Left lung (tissue), 10 donors: ENCODE data around the gene AMBRA1. TPM values are rescaled to one million over a fixed set of nuclear protein-coding genes. Genes with fewer than 3 reads are reported as not detected.

ENCODE experiments used
- ATAC-seq: fragments of 200-7000 bp; cut with Tn5 transposase; one replicate; pipeline ENCODE4 v1.9.1; 2020; ENCODE audit warnings: moderate library complexity
- DNase-seq, 4 donors: peaks; one replicate each; pipeline ENCODE4 v3.0.0-alpha.2; 2013 to 2020
- H3K27ac ChIP-seq, 2 donors: fragments of 200-600 bp; sonication (generic) in 1 of 2; one replicate each; pipeline versions ENCODE4 v1.5.0 to v1.8.0; 2020 to 2021
- H3K27me3 ChIP-seq, 2 donors: fragments of 200-600 bp; sonication (generic) in 1 of 2; one replicate each; pipeline versions ENCODE4 v1.5.0 to v1.8.0; 2020 to 2021
- H3K36me3 ChIP-seq, 2 donors: fragments of 200-600 bp; sonication (generic) in 1 of 2; one replicate each; pipeline versions ENCODE4 v1.5.0 to v1.8.0; 2020 to 2021
- H3K4me1 ChIP-seq, 2 donors: fragments of 200-600 bp; one replicate each; pipeline ENCODE4 v1.8.0; 2021
- H3K4me3 ChIP-seq, 2 donors: fragments of 200-600 bp; sonication (generic) in 1 of 2; one replicate each; pipeline versions ENCODE4 v1.5.0 to v1.8.0; 2020 to 2021; ENCODE audit warnings: mild to moderate bottlenecking in 1 of 2
- H3K9me3 ChIP-seq, 2 donors: fragments of 200-600 bp; sonication (generic) in 1 of 2; one replicate each; pipeline versions ENCODE4 v1.5.0 to v1.8.0; 2020 to 2021
- intact Hi-C, 2 donors: fragments of 100-400 bp; cut with DNase I; formaldehyde crosslinking; loops; one replicate each; pipeline versions ENCODE4 v1.11.2 to v1.14.2; 2022
- polyA plus RNA-seq, 6 donors: library from polyadenylated mRNA; unstranded; fragments of 120-200 nt; gene quantifications; one replicate each; pipeline ENCODE4 v1.2.1, GENCODE V29; 2013; ENCODE audit not compliant: insufficient read length in 6 of 6
- total RNA-seq, 2 donors: library from RNA; stranded (reverse); fragmentation: NEBNext Ultra II Directional; extraction: Animal tissue kit (Norgen Biotek cat#: 25700); gene quantifications; one replicate each; pipeline ENCODE4 v1.2.1, GENCODE V29; 2021
- TF ChIP-seq, protein P1 (sequence below), 2 donors: fragments of 200-600 bp; sonication (generic) in 1 of 2; IDR thresholded peaks; one replicate each; pipeline versions ENCODE4 v1.5.0 to v1.8.0; 2021; ENCODE audit warnings: antibody characterized with exemption in 2 of 2
- donor health status: DM: no; HTN: yes; CAD: no.
- donor health status: DM: no; HTN: no; CAD: no.

AMBRA1 gene
- total and polyA plus RNA-seq, 8 donors, result 20.4 to 28.2 (median 23.7) TPM

DNA sequence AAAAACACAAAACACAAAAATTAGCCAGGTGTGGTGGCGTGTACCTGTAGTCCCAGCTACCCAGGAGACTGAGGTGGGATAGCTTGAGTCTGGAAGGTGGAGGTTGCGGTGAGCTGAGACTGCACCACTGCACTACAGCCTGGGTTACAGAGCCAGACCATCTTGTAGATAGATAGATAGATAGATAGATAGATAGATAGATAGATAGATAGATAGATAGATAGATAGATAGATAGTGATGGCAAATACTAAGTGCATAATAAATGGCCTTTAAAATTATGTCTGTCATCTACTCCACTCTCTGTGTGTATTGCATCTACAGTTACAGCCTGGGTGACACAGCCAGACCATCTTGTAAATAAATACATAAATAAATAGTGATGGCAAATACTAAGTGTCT, 146.3 kb downstream of the AMBRA1 start:
- DNase-seq (no peak), ATAC-seq (no peak)
- peaks cover 0 to 5% of the 10 kb centered on the region in 2 donors for H3K4me1 ChIP-seq
- no peak overlapping the region for H3K27ac ChIP-seq
- no peaks in the 10 kb centered on the region for H3K9me3 ChIP-seq
- intact Hi-C loops, result no loop called here
- H3K27me3 ChIP-seq, result no peaks in the 10 kb centered on the region
- TF ChIP-seq, protein P1, sequence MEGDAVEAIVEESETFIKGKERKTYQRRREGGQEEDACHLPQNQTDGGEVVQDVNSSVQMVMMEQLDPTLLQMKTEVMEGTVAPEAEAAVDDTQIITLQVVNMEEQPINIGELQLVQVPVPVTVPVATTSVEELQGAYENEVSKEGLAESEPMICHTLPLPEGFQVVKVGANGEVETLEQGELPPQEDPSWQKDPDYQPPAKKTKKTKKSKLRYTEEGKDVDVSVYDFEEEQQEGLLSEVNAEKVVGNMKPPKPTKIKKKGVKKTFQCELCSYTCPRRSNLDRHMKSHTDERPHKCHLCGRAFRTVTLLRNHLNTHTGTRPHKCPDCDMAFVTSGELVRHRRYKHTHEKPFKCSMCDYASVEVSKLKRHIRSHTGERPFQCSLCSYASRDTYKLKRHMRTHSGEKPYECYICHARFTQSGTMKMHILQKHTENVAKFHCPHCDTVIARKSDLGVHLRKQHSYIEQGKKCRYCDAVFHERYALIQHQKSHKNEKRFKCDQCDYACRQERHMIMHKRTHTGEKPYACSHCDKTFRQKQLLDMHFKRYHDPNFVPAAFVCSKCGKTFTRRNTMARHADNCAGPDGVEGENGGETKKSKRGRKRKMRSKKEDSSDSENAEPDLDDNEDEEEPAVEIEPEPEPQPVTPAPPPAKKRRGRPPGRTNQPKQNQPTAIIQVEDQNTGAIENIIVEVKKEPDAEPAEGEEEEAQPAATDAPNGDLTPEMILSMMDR (IDR thresholded peaks at IDR 0.05), result no peak
- no peak overlapping the region for H3K4me3 ChIP-seq
- H3K36me3 ChIP-seq, result peaks cover 0 to 10% of the 10 kb centered on the region in 2 donors

DNA sequence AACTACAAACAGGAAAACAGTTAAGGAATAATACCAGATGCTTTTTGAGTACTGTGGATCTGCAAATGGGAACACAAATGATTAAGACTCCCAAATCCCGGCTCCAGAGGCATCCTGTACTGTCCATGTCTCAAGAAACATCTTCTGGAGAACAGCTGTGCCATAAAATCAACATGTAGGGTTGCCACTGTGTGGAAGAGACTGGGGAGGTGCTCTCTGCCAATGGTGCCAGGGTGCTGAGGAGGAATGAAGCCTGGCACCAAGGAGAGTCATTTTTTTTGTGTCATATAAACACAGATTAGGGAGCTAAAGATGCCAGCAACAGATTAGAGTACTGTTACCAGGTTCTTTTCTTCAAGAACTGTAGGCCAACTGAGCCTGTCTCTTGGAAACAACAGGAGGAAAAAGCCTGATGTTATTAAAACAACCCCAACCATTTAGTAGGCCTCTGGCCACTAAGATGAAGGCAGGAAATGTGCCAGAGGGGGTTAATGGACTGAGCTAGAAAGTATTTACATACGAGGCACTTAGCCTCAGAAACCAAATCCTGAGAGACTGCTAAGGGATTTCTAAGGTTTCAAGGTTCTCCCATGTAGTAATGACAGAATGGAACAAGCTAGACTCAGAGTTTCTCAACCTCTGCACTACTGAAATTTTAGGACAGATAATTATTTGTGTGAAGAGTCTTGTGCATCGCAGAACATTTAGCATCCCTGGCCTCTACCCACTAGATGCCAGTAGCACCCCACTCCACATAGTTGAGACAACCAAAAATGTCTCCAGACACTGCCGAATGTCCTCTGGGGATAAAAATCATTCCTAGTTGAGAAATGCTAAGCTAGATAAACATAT, 147.7 kb downstream of the AMBRA1 start:
- intact Hi-C loops, result no loop called here
- H3K4me3 ChIP-seq, result no peak overlapping the region
- ATAC-seq (peak; percentile 78), DNase-seq (peak in 1 of 4 donors; percentile 42)
- peaks cover 0 to 24% of the 10 kb centered on the region in 2 donors for H3K36me3 ChIP-seq
- TF ChIP-seq, protein P1 (IDR thresholded peaks at IDR 0.05), result no peak
- H3K27me3 ChIP-seq, result no peaks in the 10 kb centered on the region
- no peak overlapping the region for H3K27ac ChIP-seq
- peaks cover 0 to 5% of the 10 kb centered on the region in 2 donors for H3K4me1 ChIP-seq
- no peaks in the 10 kb centered on the region for H3K9me3 ChIP-seq

DNA sequence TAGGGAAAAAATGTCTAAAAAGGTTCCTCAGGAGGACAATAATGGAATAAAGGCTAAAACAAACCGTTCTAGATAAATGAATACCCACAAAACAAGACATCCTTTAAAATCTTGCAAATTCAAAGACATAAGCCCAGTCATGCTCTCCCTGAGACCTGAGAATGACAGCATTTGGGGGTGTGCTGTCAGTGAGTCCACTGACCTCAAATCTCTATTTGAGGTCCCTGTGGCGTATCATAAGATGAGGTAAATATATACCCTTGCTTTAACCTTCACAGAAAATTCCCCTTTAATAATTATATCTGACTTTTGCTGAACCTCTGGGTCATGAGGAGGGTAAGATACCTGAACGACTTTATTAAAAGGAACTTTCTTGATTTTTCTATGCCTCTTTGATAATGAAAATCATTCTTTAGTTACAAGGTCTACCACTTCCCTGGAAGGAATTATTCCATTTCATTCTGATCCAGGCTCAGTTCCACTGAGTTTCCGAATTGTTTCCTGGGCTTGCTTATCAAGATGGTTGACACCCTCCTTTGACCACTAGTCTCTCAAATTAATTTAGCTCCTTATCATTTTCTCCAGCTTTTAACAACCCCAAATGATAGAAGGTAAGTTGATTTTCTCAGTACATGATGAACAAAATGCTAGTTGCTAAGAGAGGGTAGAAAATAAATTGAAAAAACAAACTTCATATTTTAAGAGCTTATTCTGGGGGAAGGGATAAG, 148.5 kb downstream of the AMBRA1 start:
- ATAC-seq, result no peak
- TF ChIP-seq, protein P1 (IDR thresholded peaks at IDR 0.05), result no peak
- intact Hi-C loops, result no loop called here

DNA sequence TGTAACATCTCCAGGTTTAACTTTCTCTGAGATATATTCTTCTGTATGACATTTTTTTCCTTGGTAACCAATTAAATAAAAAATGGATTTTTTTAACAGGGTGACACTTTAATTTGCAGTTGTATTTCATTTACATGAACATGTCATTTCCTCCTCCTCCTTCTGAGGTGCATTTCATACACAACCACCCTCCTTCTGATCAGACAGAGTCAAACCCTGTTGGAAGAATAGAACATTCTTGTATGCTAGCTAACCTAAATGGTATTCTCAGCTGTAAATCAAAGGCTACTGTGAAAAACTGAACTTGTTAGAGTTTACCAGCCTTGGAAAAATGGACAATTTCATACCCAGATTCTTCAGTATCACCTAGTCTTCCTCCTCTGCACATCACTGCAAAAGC, 149.5 kb downstream of the AMBRA1 start:
- Histone ChIP-seq H3K4me1 (peaks cover 0 to 5% of the 10 kb centered on the region in 2 donors), H3K36me3 (peaks cover 0 to 24% of the 10 kb centered on the region in 2 donors), H3K4me3 (no peak overlapping the region), H3K27ac (no peak overlapping the region), H3K27me3 (no peaks in the 10 kb centered on the region), H3K9me3 (no peaks in the 10 kb centered on the region)
- no peak for DNase-seq
- ATAC-seq, result no peak
- TF ChIP-seq, protein P1 (IDR thresholded peaks at IDR 0.05), result no peak
- intact Hi-C loops, result no loop called here

More for the DNA sequence above, 148.5 kb downstream of the AMBRA1 start:
- H3K9me3 ChIP-seq, result no peaks in the 10 kb centered on the region
- peaks cover 0 to 5% of the 10 kb centered on the region in 2 donors for H3K4me1 ChIP-seq
- no peak overlapping the region for H3K4me3 ChIP-seq
- H3K27ac ChIP-seq, result no peak overlapping the region
- peaks cover 0 to 24% of the 10 kb centered on the region in 2 donors for H3K36me3 ChIP-seq
- H3K27me3 ChIP-seq, result no peaks in the 10 kb centered on the region
- no peak for DNase-seq

DNA sequence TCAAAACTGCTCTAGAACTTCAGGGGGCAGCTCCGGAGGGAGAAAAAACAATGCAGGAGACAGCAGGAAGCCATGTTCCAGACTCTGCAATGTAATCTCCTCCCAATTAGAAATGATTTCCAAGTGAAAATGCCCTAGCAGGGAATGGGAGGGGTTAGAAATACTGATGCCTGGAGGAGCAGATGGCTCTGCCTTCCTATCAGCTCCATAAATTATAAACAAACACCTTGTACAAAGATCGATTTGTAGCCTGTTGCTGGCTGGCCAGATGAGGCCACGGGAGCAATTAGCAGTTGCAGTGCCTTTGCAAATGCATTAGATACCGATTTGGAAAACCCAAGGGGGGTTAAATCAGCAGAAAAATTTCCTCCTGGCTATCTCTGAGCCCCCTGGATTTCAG, 155.6 kb downstream of the AMBRA1 start:
- H3K27me3 ChIP-seq, result no peaks in the 10 kb centered on the region
- peaks cover 0 to 40% of the 10 kb centered on the region in 2 donors for H3K36me3 ChIP-seq
- intact Hi-C loops, result no loop called here
- ATAC-seq (no peak), DNase-seq (no peak)
- H3K4me1 ChIP-seq, result no peaks in the 10 kb centered on the region
- no peak overlapping the region for H3K27ac ChIP-seq
- H3K4me3 ChIP-seq, result no peak overlapping the region
- TF ChIP-seq, protein P1 (IDR thresholded peaks at IDR 0.05), result no peak
- H3K9me3 ChIP-seq, result no peaks in the 10 kb centered on the region
